K562 (cell line): Measurements from ENCODE around the gene GABARAPL2. TPM values are rescaled to one million over a fixed set of nuclear protein-coding genes. Genes with fewer than 3 reads are reported as not detected.

ENCODE experiments used
- BHLHE40 ChIP-seq: IDR thresholded peaks from 2 replicates; pipeline ENCODE4 v1.6.1; 2011; ENCODE audit warnings: low read length, improper control_type of control experiment
- CBFA2T3 ChIP-seq: fragments of 450-650 bp; IDR thresholded peaks from 2 replicates; pipeline ENCODE4 v1.6.1; 2017
- CBX1 ChIP-seq: sonication (generic); IDR thresholded peaks from 2 replicates; pipeline ENCODE4 v1.6.1; 2016; ENCODE audit warnings: antibody characterized with exemption, low read depth, mild to moderate bottlenecking
- CREM ChIP-seq: IDR thresholded peaks from 2 replicates; pipeline ENCODE4 v1.6.1; 2014; ENCODE audit warnings: antibody characterized with exemption, low read depth
- FOXM1 ChIP-seq, 2 experiments: fragments of 450-650 bp in 1 of 2; sonication (generic) in 1 of 2; formaldehyde crosslinking in 1 of 2; IDR thresholded peaks; 2 replicates each; pipeline versions ENCODE4 v1.6.1 to v1.9.0; 2017 to 2022; ENCODE audit warnings: low read depth in 2 of 2, mild to moderate bottlenecking in 2 of 2, missing genetic modification reagents in 1 of 2, moderate library complexity in 1 of 2
- HDAC1 ChIP-seq, 2 experiments: fragments of 450-650 bp; IDR thresholded peaks; 2 replicates each; pipeline ENCODE4 v1.6.1; 2016 to 2017; ENCODE audit warnings: inconsistent platforms in 1 of 2, mild to moderate bottlenecking in 1 of 2, moderate library complexity in 1 of 2
- LCOR ChIP-seq: sonication (generic); formaldehyde crosslinking; IDR thresholded peaks from 2 replicates; pipeline ENCODE4 v1.8.0; 2022; ENCODE audit warnings: mild to moderate bottlenecking, missing genetic modification reagents
- MED1 ChIP-seq: sonication (generic); formaldehyde crosslinking; IDR thresholded peaks from 2 replicates; pipeline ENCODE4 v1.8.1; 2023; ENCODE audit warnings: missing genetic modification reagents, borderline replicate concordance
- MTA2 ChIP-seq: fragments of 450-650 bp; IDR thresholded peaks from 2 replicates; pipeline ENCODE4 v1.6.1; 2016; ENCODE audit warnings: low read depth
- NCOA4 ChIP-seq: fragments of 450-650 bp; IDR thresholded peaks from 2 replicates; pipeline ENCODE4 v1.6.1; 2018; ENCODE audit warnings: mild to moderate bottlenecking; ENCODE audit not compliant: partially characterized antibody
- NR3C1 ChIP-seq: sonication (generic); formaldehyde crosslinking; IDR thresholded peaks from 2 replicates; pipeline ENCODE4 v1.8.1; 2022; ENCODE audit warnings: missing genetic modification reagents
- RBM34 ChIP-seq: fragments of 200-400 bp; formaldehyde crosslinking; IDR thresholded peaks from 2 replicates; pipeline ENCODE4 v1.6.1; 2018; ENCODE audit warnings: low read length, borderline replicate concordance; ENCODE audit not compliant: insufficient read depth
- SETDB1 ChIP-seq: IDR thresholded peaks from one replicate; pipeline ENCODE4 v1.6.1; 2012; ENCODE audit warnings: low read length, control low read depth, inconsistent platforms
- ZBTB17 ChIP-seq: fragments of 450-650 bp; formaldehyde crosslinking; IDR thresholded peaks from 2 replicates; pipeline ENCODE4 v1.4.0; 2020; ENCODE audit warnings: mild to moderate bottlenecking
- ZBTB8A ChIP-seq: fragments of 450-650 bp; IDR thresholded peaks from 2 replicates; pipeline ENCODE4 v1.6.1; 2018; ENCODE audit warnings: mild to moderate bottlenecking, moderate library complexity; ENCODE audit not compliant: partially characterized antibody
- ZNF197 ChIP-seq: fragments of 200-800 bp; sonication (Bioruptor generic); IDR thresholded peaks from 2 replicates; pipeline ENCODE4 v1.6.1; 2016; ENCODE audit warnings: low read depth, missing genetic modification characterization, missing compliant biosample characterization
- ZNF766 ChIP-seq: fragments of 200-800 bp; sonication (Bioruptor generic); conservative IDR thresholded peaks from 2 replicates; pipeline ENCODE4 v1.6.1; 2016; ENCODE audit warnings: missing genetic modification characterization, missing compliant biosample characterization
- ZSCAN32 ChIP-seq: fragments of 450-650 bp; formaldehyde crosslinking; IDR thresholded peaks from 2 replicates; pipeline ENCODE4 v1.4.0; 2020; ENCODE audit warnings: mild to moderate bottlenecking, moderate library complexity
- polyA plus RNA-seq, 8 experiments: library from polyadenylated mRNA; depleted of rRNA in 4 of 8; stranded (reverse) in 5 of 8; unstranded in 3 of 8; fragments of >200 nt; fragmentation: Nextera tagmentation in 2 of 8; fragmentation: Illumina TruSeq in 1 of 8; extraction: Ambion mirVana in 2 of 8; extraction: Trizol in 1 of 8; gene quantifications; 2 replicates each; pipeline versions ENCODE4 v1.2.1 to v1.2.3, GENCODE V29; 2011 to 2014; ENCODE audit warnings: inconsistent platforms in 1 of 8, missing spikeins in 1 of 8
- total RNA-seq, 7 experiments: library from RNA; depleted of rRNA in 6 of 7; stranded (reverse); fragments of >200 nt in 6 of 7; fragmentation: Illumina TruSeq in 2 of 7; extraction: Trizol in 2 of 7; gene quantifications; 2 replicates each; pipeline versions ENCODE4 v1.2.1 to v1.2.3, GENCODE V29; 2011 to 2021; ENCODE audit warnings: low replicate concordance in 1 of 7
- TF ChIP-seq, protein P1 (sequence below), 2 experiments: fragments of 450-650 bp in 1 of 2; sonication (generic) in 1 of 2; formaldehyde crosslinking in 1 of 2; IDR thresholded peaks; 2 replicates each; pipeline versions ENCODE4 v1.7.1 to v1.9.0; 2016 to 2022; ENCODE audit warnings: inconsistent platforms in 1 of 2, mild to moderate bottlenecking in 1 of 2, missing genetic modification reagents in 1 of 2
- TF ChIP-seq, protein P2 (sequence below): fragments of 200-800 bp; sonication (Bioruptor generic); IDR thresholded peaks from 2 replicates; pipeline ENCODE4 v1.6.1; 2017; ENCODE audit warnings: missing genetic modification characterization, missing compliant biosample characterization

The GABARAPL2 gene
- total and polyA plus RNA-seq, 9 of the 15 experiments (the other 6 are each of a cell fraction or from before 2014, with no cell fraction given) = 42.1 to 288 (median 91.8) TPM

DNA sequence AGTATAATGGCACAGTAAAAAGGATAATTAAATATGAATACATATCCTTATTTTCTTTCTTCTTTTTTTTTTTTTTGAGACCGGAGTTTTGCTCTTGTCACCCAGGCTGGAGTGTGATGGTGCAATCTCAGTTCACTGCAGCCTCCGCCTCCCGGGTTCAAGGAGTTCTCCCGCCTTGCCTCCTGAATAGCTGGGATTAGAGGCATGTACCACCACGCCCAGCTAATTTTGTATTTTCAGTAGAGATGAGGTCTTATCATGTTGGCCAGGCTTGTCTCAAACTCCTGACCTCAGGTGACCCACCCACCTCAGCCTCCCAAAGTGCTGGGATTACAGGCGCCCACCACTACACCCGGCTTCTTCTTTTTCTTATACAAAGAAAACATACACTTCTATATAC lies 12.0 kb downstream of the GABARAPL2 start (continued):
- TF ChIP-seq, protein P1, sequence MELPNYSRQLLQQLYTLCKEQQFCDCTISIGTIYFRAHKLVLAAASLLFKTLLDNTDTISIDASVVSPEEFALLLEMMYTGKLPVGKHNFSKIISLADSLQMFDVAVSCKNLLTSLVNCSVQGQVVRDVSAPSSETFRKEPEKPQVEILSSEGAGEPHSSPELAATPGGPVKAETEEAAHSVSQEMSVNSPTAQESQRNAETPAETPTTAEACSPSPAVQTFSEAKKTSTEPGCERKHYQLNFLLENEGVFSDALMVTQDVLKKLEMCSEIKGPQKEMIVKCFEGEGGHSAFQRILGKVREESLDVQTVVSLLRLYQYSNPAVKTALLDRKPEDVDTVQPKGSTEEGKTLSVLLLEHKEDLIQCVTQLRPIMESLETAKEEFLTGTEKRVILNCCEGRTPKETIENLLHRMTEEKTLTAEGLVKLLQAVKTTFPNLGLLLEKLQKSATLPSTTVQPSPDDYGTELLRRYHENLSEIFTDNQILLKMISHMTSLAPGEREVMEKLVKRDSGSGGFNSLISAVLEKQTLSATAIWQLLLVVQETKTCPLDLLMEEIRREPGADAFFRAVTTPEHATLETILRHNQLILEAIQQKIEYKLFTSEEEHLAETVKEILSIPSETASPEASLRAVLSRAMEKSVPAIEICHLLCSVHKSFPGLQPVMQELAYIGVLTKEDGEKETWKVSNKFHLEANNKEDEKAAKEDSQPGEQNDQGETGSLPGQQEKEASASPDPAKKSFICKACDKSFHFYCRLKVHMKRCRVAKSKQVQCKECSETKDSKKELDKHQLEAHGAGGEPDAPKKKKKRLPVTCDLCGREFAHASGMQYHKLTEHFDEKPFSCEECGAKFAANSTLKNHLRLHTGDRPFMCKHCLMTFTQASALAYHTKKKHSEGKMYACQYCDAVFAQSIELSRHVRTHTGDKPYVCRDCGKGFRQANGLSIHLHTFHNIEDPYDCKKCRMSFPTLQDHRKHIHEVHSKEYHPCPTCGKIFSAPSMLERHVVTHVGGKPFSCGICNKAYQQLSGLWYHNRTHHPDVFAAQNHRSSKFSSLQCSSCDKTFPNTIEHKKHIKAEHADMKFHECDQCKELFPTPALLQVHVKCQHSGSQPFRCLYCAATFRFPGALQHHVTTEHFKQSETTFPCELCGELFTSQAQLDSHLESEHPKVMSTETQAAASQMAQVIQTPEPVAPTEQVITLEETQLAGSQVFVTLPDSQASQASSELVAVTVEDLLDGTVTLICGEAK (IDR thresholded peaks at IDR 0.05) = no peak
- TF ChIP-seq, protein P1 (CRISPR knock-in tag; IDR thresholded peaks at IDR 0.05) = no peak
- 0 out of 2 replicates have a peak, but pooled peaks have one; percentile 31 for TF ChIP-seq FOXM1 (IDR thresholded peaks at IDR 0.05; ENCODE audit: low read depth)
- TF ChIP-seq FOXM1 (CRISPR knock-in tag; IDR thresholded peaks at IDR 0.05; ENCODE audit: low read depth) = no peak
- no peak for TF ChIP-seq ZNF766 (CRISPR knock-in tag)
- TF ChIP-seq RBM34 = no peak
- TF ChIP-seq BHLHE40 = peak; percentile 23; the same call in 1 of the 2 replicates
- TF ChIP-seq NR3C1 (CRISPR knock-in tag) = no peak
- no peak for TF ChIP-seq SETDB1
- TF ChIP-seq CBX1 = no peak
- no peak for TF ChIP-seq MED1
- peak in 1 of 2 experiments; percentile 57; a peak in 2 of 4 replicates for TF ChIP-seq HDAC1 (IDR thresholded peaks at IDR 0.05)
- TF ChIP-seq CBFA2T3 = peak; percentile 90
- TF ChIP-seq ZNF197 (CRISPR knock-in tag) = no peak
- TF ChIP-seq MTA2 = peak; percentile 58
- no peak for TF ChIP-seq LCOR (CRISPR knock-in tag)
- TF ChIP-seq CREM = no peak
- TF ChIP-seq ZBTB17 = no peak
- TF ChIP-seq NCOA4 = no peak
- TF ChIP-seq ZBTB8A = no peak
- TF ChIP-seq ZSCAN32 (CRISPR knock-in tag) = no peak
- TF ChIP-seq, protein P2, sequence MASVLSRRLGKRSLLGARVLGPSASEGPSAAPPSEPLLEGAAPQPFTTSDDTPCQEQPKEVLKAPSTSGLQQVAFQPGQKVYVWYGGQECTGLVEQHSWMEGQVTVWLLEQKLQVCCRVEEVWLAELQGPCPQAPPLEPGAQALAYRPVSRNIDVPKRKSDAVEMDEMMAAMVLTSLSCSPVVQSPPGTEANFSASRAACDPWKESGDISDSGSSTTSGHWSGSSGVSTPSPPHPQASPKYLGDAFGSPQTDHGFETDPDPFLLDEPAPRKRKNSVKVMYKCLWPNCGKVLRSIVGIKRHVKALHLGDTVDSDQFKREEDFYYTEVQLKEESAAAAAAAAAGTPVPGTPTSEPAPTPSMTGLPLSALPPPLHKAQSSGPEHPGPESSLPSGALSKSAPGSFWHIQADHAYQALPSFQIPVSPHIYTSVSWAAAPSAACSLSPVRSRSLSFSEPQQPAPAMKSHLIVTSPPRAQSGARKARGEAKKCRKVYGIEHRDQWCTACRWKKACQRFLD (CRISPR knock-in tag) = no peak
